ENCODE measurements around the gene AKNA.
A peak's percentile ranks its signal among the peaks of the same experiment; 100 is the strongest.

AKNA gene

DNA sequence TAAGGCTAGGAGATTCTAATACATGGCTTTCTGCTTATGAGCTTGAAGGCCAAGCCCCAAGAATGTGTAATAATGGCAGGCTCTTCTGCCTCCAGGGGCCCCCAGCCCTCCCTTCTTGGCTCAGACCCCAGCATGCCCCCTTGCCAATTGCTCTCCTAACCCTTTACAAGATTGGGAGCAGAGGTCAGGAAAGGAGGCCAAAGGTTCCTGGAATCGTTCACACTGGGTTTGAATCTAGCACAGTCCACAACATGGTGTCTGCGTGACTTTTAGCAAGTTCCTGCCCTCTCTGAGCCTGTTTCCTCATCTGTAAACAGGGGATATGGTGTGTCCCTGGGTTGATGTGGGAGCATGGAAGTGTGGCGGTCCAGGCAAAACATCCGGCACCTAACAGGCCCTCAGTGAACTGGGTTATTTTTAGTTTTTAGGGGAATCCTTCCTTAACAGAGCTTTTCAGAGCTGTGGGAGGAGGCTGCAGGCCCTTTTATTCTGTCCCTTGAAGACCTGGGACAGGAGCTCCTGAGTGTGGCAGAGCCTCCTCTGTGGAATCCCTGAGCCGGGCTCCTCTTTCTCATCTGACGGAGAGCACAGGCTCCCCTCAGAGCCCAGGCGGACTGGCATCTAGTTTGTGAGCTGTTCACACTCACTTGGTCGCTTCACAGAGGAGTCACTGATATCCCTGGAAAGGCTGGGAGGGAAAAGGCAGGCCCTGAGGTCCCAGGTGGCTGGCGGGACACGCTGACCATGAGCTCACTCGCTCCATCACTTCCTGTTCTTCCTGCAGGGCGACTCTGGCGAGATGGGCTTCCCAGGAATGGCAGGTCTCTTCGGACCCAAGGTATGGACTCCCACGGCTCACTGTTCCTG, 88.3 kb downstream of the AKNA start:
- DNase-seq, result no peak

DNA sequence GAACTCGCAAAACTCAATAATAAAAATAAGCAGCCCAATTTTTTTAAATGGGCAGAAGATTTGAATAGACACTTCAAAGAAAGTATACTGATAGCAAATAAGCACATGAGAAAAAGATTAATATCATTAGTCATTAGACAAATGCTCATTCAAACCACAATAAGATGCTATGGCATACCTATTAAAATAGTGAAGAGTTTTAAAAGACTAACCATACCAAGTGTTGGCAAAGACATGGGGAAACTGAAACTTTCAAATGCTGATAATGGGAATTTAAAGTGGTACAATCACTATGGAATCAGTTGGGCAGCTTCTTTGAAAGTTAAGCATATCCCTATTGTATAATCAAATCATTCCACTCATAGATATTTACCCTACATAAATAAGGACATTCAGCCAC, 91.4 kb downstream of the AKNA start:
- no peak for DNase-seq

DNA sequence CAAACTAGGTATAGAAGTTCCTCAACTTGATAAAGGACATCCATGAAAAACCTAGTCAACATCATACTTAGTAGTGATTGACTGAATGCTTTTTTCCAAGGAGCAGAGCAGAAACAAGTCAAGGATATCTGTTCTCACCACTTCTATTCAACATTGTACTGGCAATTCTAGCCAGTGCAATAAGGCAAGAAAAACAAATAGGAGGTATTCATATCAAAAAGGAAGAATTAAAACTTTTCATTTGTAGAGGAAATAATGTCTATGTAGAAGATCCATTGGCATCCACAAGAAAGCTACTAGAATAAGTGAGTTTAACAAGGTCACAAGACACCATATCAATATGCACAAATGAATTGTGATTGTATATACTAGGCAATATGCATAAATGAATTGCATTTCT, 93.1 kb downstream of the AKNA start:
- no peak for DNase-seq

DNA sequence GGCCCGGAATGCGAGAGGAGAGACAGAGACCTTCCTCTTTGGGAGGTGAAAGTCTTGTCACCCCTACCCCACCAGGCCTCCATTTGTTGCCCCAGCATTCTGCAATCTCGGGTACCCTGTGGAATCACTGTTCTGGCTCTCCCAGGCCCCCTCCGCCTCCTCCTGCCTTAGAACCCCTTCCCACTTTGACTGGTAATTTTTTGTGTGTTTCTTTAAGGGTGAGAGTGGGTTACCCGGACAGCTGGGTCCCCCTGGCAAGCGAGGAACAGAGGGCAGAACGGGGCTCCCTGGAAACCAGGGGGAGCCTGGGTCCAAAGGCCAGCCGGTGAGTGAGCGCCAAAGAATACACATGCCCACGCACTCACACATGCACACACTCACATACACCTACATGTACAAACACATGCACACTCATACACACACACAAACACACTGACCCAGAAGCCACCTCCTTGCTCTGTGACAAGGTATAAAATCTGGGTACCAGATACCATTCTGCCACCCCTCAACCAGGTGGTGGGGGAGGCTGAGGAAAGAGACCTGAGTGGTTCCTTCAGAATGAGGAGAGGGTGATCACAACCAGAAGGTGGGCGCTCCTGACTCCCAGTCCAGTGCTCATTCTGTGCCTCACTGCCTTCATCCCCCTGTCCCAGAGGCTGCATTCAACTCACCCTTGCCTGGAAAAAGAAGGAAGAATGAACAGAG, 95.7 kb downstream of the AKNA start:
- no peak for DNase-seq

DNA sequence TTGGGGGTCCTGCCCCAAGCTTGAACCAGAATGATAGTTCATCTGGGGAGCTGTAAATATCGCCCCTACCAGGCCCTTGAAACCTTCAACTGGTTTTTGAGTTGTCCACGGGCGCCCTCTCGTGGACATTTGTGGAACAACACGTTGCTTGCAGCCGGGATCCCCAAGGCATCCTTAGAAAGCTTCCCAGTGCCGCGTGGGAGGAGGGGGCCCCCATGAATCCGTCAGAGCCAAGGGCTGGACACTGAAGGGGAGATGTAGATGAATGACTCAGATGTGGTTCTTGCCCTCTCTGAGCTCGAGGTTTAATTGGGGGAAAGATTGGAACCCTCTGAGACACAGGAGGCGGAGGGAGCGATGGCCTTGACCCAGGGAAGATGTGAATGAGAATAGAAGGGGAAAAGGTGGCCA, 96.7 kb downstream of the AKNA start:
- DNase-seq, result peak; percentile 63

DNA sequence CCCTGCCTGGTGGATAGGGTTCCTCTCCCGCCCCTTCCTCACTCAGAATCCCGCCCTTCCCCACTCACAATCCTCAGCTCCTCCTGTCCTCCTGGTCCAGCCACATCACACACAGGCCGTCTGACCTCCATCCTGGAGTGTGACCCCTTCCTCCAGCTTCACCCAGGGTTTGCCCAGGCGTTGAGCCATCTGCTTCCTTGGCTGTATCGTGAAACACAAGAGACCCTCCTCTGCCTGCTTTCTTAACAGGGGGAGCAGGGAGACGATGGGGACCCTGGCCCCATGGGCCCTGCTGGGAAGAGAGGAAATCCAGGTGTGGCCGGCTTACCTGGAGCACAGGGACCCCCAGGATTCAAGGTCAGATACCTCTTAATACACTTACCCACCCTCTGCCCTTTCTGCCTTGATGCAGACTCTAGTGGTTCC, 97.2 kb downstream of the AKNA start:
- no peak for DNase-seq

DNA sequence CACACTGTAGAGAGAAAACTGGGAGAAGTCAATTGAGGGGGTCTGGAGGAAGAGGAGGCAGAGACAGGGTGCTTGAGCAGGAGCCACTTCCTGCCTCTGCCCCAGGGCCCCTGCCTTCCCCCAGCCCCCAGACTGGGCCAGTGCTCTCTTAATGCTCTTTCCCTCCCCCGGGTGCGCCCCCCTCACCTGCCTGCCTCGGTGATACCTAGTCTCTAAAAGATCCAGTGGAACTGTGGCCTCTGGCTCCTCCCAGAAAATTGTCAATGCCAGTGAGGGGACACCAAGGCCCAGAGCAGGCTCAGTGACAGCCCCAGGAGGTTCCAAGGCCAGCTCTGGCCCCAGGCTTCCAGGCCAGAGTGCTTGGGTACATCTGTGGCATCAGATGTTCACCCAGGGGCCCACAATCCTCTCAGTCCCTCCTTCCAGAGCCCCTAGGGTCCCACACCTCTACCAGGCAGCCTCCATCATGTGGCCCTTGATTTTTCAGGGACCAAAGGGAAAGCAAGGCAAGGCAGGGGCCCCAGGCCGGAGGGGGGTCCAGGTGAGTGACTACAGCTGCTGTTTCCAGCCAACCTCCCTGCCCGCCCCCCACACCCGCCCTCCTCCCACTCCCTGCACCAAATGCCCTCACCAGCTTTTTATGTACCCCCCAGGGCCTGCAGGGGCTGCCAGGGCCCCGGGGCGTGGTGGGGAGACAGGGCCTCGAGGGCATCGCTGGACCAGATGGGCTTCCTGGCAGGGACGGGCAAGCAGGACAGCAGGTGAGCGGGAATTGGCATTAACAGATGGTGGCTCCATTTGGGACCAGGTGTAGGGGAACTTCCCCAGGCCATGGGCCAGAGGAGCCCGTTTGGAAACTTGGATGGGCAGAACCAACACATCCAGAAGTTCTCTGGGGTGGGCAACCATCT, 98.0 kb downstream of the AKNA start:
- DNase-seq, result peak; percentile 81

DNA sequence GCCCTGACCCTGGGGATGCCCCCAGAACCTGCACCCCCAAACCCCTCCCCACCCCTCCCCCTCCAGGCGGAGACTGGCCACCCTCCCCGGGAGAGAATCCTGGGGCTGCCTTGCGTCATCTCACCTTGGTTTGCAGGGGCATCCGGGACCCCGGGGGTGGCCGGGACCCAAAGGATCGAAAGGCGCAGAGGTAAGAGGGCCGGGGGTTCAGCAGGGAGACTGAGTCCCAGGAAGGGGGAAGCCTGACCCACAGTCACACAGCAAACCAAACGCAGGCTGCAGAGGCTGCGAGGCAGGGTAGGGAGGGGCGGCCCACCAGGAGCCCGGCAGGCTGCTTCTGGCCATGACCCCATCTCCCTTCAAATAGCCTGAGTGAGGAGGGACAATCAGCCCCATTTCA, 98.7 kb downstream of the AKNA start:
- no peak for DNase-seq

DNA sequence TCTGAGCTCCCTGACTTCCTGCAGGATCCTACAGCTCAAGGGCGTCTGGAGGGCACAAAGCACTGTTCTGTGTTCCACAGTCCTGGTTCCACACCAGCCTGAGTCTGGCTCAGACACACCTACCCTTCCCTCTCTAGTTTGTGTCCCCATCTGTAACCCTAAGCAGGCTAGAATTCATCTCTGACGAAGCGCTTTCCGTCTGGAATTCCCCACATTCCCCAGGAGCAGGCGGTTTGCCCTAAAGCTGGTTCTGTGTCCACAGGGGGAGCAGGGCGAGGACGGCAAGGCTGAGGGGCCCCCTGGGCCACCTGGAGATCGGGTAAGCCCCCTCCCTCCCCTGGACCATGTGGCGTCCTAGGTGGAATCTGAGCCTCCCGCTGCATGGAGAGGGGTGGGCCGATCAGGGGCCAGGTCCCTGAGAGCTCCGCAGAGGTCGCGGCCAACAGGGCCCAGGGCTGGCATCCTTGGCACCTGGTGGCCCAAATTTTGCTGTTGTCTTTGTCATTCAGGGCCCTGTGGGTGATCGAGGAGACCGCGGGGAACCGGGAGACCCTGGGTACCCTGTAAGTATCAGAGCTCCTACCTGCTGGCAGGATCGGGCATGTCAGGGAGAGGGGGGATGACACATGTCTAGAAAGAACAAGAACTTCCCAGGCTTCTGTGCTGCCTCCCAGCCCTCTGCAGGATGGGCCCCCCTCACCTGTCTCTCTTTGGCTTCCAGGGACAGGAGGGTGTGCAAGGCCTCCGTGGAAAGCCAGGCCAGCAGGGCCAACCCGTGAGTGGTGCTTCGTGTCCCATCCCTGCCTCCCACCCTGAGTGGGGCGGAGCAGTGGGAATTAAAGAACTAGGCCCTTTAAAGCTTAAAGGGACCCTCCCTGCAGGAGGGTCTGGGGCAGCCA, 99.3 kb downstream of the AKNA start:
- DNase-seq, result peak; percentile 53

DNA sequence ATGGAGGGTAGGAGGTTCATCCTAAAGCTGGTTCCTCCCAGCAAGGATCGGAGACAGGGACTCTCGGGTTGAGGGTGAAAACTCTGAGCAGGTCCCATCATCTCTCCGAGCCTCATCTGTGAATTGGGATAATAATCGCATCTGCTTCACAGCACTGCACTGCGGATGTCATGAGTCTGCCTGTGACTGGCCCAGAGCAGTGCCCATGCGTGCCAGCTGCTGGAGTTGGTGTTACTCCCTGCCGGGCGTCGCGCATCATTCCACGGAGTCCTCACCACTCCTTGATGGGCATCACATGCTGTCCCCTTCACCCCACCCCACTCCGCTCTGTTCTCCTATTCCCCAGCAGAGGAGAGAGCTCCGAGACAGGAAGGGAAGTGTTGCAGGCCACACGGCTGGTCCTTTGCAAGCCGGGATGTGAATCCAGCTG, 100.0 kb downstream of the AKNA start:
- DNase-seq, result no peak

DNA sequence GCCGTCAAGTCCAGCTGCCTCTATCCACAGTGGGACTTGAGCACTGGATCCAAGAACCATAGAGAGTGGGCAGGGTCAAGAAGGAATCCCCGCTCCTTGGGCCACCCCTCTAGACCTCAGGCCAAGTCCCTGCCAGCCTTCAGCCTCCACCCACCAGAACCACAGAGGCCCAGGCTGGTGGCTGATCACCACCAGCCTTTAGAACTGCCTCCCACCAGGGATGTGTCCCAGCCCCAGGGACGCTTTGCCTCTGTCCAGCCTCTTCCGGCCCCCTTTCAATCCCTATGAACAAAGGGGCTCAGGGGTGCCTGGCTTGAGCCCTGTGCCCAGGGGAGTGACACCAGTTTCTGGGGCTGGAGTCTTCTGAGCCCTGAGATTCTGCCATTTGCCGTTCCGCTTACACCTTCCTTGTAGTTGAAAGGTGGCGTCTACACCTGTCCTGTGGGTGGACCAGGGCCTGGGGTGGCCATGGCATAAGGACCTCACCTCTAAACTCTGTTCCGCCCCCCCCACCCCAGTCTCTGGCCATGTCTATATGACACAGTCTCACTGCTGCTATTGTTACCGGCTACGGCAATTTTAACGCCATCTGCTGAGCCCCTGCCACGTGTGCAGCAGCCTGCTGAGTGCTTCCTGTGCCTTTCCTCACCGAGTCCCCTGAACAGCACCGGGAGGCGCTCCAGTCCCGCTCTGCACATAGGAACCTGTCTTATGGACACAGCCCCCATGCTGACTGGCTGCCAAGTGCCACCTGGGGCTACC, 100.6 kb downstream of the AKNA start:
- DNase-seq, result peak; percentile 90

DNA sequence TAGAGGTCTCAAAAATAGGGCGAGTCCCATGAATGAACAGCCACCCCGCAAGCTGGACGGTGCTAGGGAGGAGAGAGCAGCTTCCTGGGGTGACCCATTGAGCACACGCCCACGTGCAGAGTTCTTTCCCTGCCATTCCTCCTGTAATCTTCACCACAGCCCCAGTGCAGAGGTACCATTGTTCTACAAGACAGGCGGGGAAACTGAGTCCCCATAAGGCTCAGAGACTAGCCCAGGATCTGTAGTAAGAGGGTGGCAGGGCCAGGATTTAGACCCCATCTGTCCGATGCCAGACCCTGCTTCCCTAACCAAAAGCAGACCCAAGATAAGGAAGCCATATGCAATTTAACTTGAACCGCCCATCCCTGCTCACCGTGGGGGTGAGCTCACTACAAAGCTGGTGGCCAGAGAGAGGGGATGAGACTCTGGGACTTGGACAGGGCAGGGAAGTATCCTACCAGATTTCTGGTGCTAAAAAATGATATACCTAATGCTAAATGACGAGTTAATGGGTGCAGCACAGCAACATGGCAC, 101.6 kb downstream of the AKNA start:
- DNase-seq, result no peak

DNA sequence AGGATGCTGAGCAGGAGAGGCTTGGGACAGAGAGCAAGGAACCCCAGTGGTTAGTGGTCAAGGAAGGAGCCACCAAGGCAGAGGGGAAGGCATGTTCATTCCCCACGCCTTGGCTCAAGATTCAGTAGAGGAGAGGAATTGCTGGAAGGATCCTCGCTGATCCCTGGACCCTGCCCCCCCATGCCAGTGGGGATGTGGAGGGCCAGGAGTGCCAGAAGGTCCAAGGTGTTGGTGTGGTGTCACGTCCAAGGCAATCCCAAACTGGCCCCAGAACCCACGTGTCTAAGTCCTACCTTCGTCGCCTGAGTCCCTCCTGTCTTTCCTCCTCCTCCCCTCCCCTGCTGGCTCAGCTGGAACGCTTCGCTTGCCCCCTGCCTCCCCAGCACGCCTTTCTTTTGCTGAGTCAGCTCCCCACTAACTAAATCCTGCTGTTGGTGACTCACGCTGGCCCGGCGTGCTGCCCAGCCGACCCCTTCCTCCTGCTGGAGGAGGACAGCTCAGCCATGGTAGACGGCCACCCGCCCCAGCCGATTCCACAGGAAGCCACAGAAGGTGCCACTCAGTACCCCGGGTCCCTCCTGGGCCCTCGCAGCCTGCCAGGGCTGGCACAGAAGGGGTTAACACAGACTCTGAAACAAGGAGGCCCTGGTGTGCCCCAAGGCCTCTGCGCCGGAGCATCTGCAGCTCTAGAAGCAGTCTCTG, 102.5 kb downstream of the AKNA start:
- no peak for DNase-seq

DNA sequence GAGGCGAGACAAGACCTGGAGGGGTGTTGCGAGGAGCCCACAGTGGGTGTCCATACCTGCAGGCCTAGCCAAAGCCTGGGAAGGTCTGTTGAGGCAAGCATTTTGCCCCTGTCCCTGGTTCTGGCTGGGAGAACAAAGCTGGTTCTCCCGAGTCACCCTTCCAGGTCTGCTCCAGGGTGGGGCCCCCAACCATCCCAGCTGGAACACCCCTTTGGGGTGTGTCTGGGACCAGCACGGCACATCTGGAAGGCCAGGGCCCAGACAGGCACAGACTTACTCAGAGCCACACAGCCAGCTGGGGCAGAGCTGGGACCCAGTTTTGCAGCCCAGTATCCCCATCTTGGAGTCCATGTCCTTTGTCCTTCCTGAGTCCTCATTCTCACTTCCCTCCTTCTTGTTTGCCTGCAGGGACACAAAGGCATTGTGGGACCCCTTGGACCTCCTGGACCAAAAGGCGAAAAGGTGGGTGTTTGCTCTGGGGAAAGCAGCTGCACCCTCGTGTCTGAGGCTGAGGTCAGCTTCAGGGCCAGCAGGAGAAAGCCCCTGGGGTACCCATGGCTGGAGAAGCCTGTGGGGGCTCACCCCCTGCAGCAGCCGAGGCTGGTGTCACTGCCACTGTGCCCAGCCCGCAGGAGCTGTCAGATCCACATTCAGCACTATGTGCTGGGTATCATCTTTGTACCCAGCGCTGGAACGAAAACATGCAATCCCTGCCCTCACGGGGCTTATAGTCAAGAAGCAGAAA, 103.3 kb downstream of the AKNA start:
- DNase-seq, result no peak

Data from NCI-H69 (cell line).